H1 (cell line): ENCODE results near the gene OGFOD2. TPM values are rescaled to one million over a fixed set of nuclear protein-coding genes. Genes with fewer than 3 reads are reported as not detected.

Experiments
- CHD2 ChIP-seq: IDR thresholded peaks from 2 replicates; pipeline ENCODE4 v1.6.1; 2012; ENCODE audit warnings: low read length, improper control_type of control experiment
- CTBP2 ChIP-seq: IDR thresholded peaks from 2 replicates; pipeline ENCODE4 v1.7.0; 2011; ENCODE audit warnings: borderline replicate concordance, mild to moderate bottlenecking, moderate library complexity, mixed read lengths, low read length; ENCODE audit not compliant: insufficient read depth, insufficient read length
- EZH2 ChIP-seq: fragments of 200-600 bp; sonication (generic); IDR thresholded peaks from 2 replicates; pipeline ENCODE4 v1.7.1; 2012; ENCODE audit warnings: low read depth, mild to moderate bottlenecking, moderate library complexity, low read length, inconsistent platforms; ENCODE audit not compliant: severe bottlenecking
- POLR2A ChIP-seq, 2 experiments: IDR thresholded peaks; 1 replicate in 1 of 2; 2 replicates in 1 of 2; pipeline ENCODE4 v1.6.1; 2011; ENCODE audit warnings: low read depth in 2 of 2, low read length in 2 of 2, mild to moderate bottlenecking in 2 of 2; ENCODE audit errors: control extremely low read depth in 1 of 2
- POU5F1 ChIP-seq: IDR thresholded peaks from 2 replicates; pipeline ENCODE4 v1.6.1; 2011; ENCODE audit warnings: low read depth, mild to moderate bottlenecking, low read length, moderate library complexity
- polyA plus RNA-seq, 7 experiments: library from polyadenylated mRNA; depleted of rRNA in 3 of 7; stranded (reverse) in 5 of 7; unstranded in 2 of 7; fragments of >200 nt in 5 of 7; fragments of 200-250 nt in 2 of 7; gene quantifications; 1 replicate in 5 of 7; 2 replicates in 1 of 7; 4 replicates in 1 of 7; pipeline versions ENCODE4 v1.2.1 to v1.2.3, GENCODE V29; 2011 to 2013; ENCODE audit warnings: missing spikeins in 2 of 7, mixed read lengths in 2 of 7
- total RNA-seq: library from RNA; stranded (reverse); fragmentation: NEBNext Ultra II Directional; extraction: Animal tissue kit (Norgen Biotek cat#: 25700); gene quantifications from 2 replicates; pipeline ENCODE4 v1.2.1, GENCODE V29; 2021

Gene OGFOD2
- total and polyA plus RNA-seq, 2 of the 8 experiments (the other 6 are each of a cell fraction or from before 2014, with no cell fraction given) = 17.3 to 20.3 TPM

GRCh38 chr12:122927756-122928403, 47.2 kb upstream of the OGFOD2 start (continued):
- no peak for TF ChIP-seq POU5F1
- no peak for TF ChIP-seq EZH2
- no peak for TF ChIP-seq CHD2
- TF ChIP-seq POLR2A (IDR thresholded peaks at IDR 0.05; ENCODE audit: control extremely low read depth in 1 of 2, low read depth in 2 of 2, low read length in 2 of 2) = no peak
- TF ChIP-seq CTBP2 = no peak
